Lung (tissue), 12 donors: ENCODE measurements around the gene SEPTIN8. TPM values are rescaled to one million over a fixed set of nuclear protein-coding genes. Genes with fewer than 3 reads are reported as not detected.

Experiments
- ATAC-seq: fragments of 200-7000 bp; cut with Tn5 transposase; one replicate; pipeline ENCODE4 v1.9.1; 2020; ENCODE audit warnings: moderate number of reproducible peaks; ENCODE audit not compliant: insufficient read depth, low FRiP score
- DNase-seq, 3 donors: peaks; one replicate each; pipeline ENCODE4 v3.0.0-alpha.2; 2013 to 2017
- H3K27ac ChIP-seq, 2 donors: one replicate each; pipeline ENCODE4 v1.5.1; 2013; ENCODE audit warnings: mild to moderate bottlenecking in 2 of 2, moderate library complexity in 2 of 2, control low read depth in 1 of 2, inconsistent platforms in 1 of 2, low read depth in 1 of 2, low read length in 1 of 2
- H3K27me3 ChIP-seq, 3 donors: one replicate each; pipeline ENCODE4 v1.5.1; 2013; ENCODE audit warnings: low read length in 2 of 3; ENCODE audit not compliant: control insufficient read depth in 3 of 3, insufficient read depth in 3 of 3
- H3K36me3 ChIP-seq, 4 donors: one replicate each; pipeline ENCODE4 v1.5.1; 2013; ENCODE audit warnings: low read length in 4 of 4, mild to moderate bottlenecking in 1 of 4, moderate library complexity in 1 of 4; ENCODE audit not compliant: control insufficient read depth in 4 of 4, insufficient read depth in 4 of 4
- H3K4me1 ChIP-seq, 5 donors: one replicate each; pipeline ENCODE4 v1.5.1; 2013; ENCODE audit warnings: low read length in 5 of 5, mild to moderate bottlenecking in 2 of 5, moderate library complexity in 1 of 5; ENCODE audit not compliant: control insufficient read depth in 5 of 5, insufficient read depth in 5 of 5
- H3K4me3 ChIP-seq: one replicate; pipeline ENCODE4 v1.5.1; 2013; ENCODE audit warnings: mild to moderate bottlenecking, control low read depth, moderate library complexity
- H3K9ac ChIP-seq, 2 donors: one replicate each; pipeline ENCODE4 v1.5.1; 2013; ENCODE audit warnings: low read length in 2 of 2, control low read depth in 1 of 2; ENCODE audit not compliant: insufficient read depth in 1 of 2
- H3K9me3 ChIP-seq, 4 donors: one replicate each; pipeline ENCODE4 v1.5.1; 2013; ENCODE audit warnings: low read length in 3 of 4, mild to moderate bottlenecking in 1 of 4, moderate library complexity in 1 of 4; ENCODE audit not compliant: control insufficient read depth in 4 of 4, insufficient read depth in 3 of 4
- whole genome bisulfite sequencing, 2 donors: extraction: QIAGEN DNeasy Blood & Tissue Kit; methylation state at CpG; one replicate each; pipeline ENCODE4 v1.1.7; 2013; 5-methylcytosine and 5-hydroxymethylcytosine counted together
- polyA plus RNA-seq, 2 donors: library from polyadenylated mRNA; stranded (reverse); fragments of 200-250 nt; gene quantifications; one replicate each; pipeline ENCODE4 v1.2.1, GENCODE V29; 2013
- total RNA-seq, 2 donors: library from RNA; depleted of rRNA in 1 of 2; stranded (reverse); fragments of >200 nt in 1 of 2; gene quantifications; one replicate each; pipeline ENCODE4 v1.2.1, GENCODE V29; 2014 to 2021
- TF ChIP-seq, protein P1 (sequence below): IDR thresholded peaks from 2 replicates; pipeline ENCODE4 v1.5.1; 2012; ENCODE audit warnings: mild to moderate bottlenecking; ENCODE audit errors: control extremely low read depth, extremely low read depth
- donor health status: control.
- donor health status: control.
- donor health status: Bipolar disorder and iron deficiency.
- donor health status: healthy.
- donor health status: DM: yes; HTN: yes; CAD: no.

The SEPTIN8 gene
- total and polyA plus RNA-seq, 4 donors: 12.4 to 37.8 (median 22.0) TPM

DNA sequence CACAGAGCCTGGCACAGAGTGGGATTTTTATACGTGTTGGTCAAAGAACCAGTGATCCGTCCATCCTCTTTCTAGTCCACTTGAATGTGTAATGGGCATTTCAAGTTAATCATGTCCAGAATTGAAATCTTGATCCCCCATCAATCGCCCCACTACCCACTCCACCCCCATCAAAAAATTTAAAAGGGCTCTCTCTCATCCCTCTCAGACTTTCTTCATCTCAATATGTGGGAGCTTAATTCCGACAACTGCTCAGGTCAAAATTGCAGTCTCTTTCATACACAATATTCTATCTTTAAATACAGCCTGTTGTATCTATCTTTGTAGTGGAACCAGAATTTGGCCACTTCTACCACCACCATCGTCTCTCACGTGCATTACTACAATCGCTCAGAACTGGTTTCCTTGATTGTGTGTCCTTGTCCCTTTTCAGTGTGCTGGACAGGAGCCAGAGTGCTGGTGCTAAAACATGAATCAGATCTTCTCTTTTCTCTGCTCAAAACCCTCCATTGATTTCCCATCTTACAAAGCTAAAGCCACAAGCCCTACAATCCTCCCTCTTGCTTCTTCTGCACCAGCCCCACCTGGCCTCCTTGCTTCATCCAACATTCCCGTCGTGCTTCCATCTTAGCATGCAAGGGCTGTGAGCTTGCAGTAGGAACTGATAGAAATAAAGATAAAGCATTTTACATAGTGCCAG lies 38.9 kb downstream of the SEPTIN8 start:
- ATAC-seq (no peak), DNase-seq (no peak)
- H3K27ac ChIP-seq: no peak overlapping the region
- peaks cover 0 to 11% (median 6%) of the 10 kb centered on the region in 5 donors for H3K4me1 ChIP-seq
- WGBS, 2 donors: 72 to 80% methylated on average over 9 of the region's 9 CpGs
- peak overlapping the region in 1 of 2 donors; percentile 48 for H3K9ac ChIP-seq
- no peaks in the 10 kb centered on the region for H3K9me3 ChIP-seq
- no peak overlapping the region for H3K4me3 ChIP-seq
- H3K27me3 ChIP-seq: peaks cover 0 to 3% (median 0%) of the 10 kb centered on the region in 3 donors
- TF ChIP-seq, protein P1, sequence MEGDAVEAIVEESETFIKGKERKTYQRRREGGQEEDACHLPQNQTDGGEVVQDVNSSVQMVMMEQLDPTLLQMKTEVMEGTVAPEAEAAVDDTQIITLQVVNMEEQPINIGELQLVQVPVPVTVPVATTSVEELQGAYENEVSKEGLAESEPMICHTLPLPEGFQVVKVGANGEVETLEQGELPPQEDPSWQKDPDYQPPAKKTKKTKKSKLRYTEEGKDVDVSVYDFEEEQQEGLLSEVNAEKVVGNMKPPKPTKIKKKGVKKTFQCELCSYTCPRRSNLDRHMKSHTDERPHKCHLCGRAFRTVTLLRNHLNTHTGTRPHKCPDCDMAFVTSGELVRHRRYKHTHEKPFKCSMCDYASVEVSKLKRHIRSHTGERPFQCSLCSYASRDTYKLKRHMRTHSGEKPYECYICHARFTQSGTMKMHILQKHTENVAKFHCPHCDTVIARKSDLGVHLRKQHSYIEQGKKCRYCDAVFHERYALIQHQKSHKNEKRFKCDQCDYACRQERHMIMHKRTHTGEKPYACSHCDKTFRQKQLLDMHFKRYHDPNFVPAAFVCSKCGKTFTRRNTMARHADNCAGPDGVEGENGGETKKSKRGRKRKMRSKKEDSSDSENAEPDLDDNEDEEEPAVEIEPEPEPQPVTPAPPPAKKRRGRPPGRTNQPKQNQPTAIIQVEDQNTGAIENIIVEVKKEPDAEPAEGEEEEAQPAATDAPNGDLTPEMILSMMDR: no peak
- no peaks in the 10 kb centered on the region for H3K36me3 ChIP-seq

DNA sequence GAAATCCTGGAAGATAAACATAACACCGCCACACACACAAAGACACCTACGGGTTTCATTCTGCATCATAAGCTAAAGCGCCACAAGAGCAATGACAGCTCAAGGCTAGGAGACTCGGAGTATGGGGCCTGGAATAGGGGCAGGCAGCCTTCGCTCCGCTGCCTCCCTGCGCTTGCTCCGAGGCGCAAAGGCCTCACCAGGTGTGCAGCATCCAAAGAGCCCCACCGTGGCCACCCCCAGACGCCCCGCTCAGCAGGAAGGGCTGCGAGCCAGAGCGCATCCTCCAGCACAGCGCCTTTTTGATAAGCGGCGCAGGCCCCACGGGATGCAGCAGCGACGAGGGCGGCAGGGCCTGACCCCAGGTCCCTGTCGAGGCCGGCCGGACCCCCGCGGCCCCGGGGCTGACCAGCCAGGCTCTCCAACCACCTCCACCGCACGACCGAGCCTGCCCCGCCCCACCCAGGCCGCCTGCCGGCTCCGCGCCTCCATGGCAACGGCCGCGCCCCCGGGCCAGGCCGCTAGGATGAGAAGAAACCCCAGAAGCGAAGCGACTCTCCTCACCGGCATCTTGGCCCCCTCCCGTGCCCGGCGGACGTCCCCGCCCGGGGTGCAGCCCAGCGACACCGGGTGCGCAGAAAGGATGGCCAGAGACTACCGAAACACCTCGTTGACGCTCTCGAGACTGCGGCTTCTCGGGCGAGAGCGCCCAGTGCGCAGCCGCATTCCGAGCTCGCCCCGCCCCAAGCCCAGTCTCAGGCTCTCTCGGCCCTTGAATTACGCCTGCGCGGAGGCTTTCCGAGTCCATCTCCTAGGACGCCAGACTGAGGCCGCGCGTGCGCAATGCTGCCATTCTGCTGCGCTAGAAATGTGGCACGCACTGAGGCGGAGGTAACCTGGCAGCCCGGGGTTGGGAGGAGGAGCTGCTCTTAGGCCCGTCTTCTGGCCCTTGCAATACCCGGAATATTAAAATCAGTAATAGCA lies 39.9 kb downstream of the SEPTIN8 start, which contains the start of gene KIF3A:
Gene KIF3A (minus strand): TSS at position 694 of the 981 bp plus-strand sequence. CDS start 127 bp downstream, at position 567.
- WGBS, 2 donors: 2 to 3% methylated on average over 72 to 81 of the region's 81 CpGs
- peak within 1 kb of the TSS; percentile 87 for H3K4me3 ChIP-seq
- peak within 1 kb of the TSS in 1 of 2 donors; percentile 69 for H3K27ac ChIP-seq
- DNase-seq (peak; percentile 93 to 94 (median 93)), ATAC-seq (peak; percentile 97)
- H3K36me3 ChIP-seq: peaks cover 0 to 3% (median 0%) of the 10 kb centered on the region in 4 donors
- H3K9me3 ChIP-seq: no peaks in the 10 kb centered on the region
- TF ChIP-seq, protein P1: no peak
- peak within 1 kb of the TSS; percentile 48 to 68 for H3K9ac ChIP-seq
- H3K4me1 ChIP-seq: peaks cover 0 to 11% (median 6%) of the 10 kb centered on the region in 5 donors
- no peaks in the 10 kb centered on the region for H3K27me3 ChIP-seq

DNA sequence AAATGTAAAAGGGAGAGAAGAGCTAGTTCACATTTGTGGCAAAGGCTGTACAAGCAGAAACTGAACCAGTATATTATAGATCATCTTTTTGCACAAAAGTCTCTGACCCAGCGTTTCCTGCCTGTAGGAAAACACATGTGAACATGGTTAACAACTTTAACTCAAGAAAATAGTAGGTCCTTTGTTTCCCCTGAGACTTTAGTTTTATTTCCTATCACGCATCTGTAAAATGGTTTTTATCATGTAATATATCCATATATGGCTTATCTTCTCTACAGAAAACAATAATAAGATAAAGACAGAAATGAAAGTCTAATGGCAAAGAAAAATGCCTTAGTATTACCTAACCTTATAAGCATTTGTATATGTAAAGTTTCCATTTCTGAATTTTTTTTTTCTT lies 42.4 kb downstream of the SEPTIN8 start:
- DNase-seq: no peak
- Histone ChIP-seq H3K36me3 (peaks cover 0 to 4% (median 0%) of the 10 kb centered on the region in 4 donors), H3K4me3 (no peak overlapping the region), H3K9me3 (no peaks in the 10 kb centered on the region), H3K4me1 (peaks cover 0 to 11% (median 6%) of the 10 kb centered on the region in 5 donors), H3K9ac (no peak overlapping the region), H3K27me3 (no peaks in the 10 kb centered on the region), H3K27ac (no peak overlapping the region)
- 96 to 97% methylated on average over 2 of the region's 2 CpGs for WGBS, 2 donors
- TF ChIP-seq, protein P1: no peak
- no peak for ATAC-seq
